GM23338 (cell line): ENCODE measurements around the gene MBD6.

ENCODE experiments used
- CTCF ChIP-seq, 2 experiments: fragments of 200-600 bp in 1 of 2; sonication (generic) in 1 of 2; conservative IDR thresholded peaks; 2 replicates each; pipeline versions ENCODE4 v1.5.1 to v1.6.1; 2016 to 2017; ENCODE audit warnings: antibody characterized with exemption in 2 of 2, low read depth in 2 of 2, mild to moderate bottlenecking in 2 of 2, moderate library complexity in 1 of 2
- EZH2phosphoT487 ChIP-seq: fragments of 200-600 bp; sonication (generic); IDR thresholded peaks from one replicate; pipeline ENCODE4 v1.8.1; 2018; ENCODE audit warnings: antibody characterized with exemption; ENCODE audit not compliant: unreplicated experiment
- STAT1 ChIP-seq: IDR thresholded peaks from one replicate; pipeline ENCODE4 v1.6.1; 2016; ENCODE audit warnings: antibody characterized with exemption; ENCODE audit not compliant: unreplicated experiment

GRCh38 chr12:57534991-57535543 is 12.4 kb downstream of the MBD6 start:
- TF ChIP-seq CTCF (conservative IDR thresholded peaks at IDR 0.05; ENCODE audit: low read depth in 2 of 2) (no peak), EZH2phosphoT487 (no peak), STAT1 (no peak)
